Measurements from ENCODE around the gene CHRNB2.

CHRNB2 gene

DNA sequence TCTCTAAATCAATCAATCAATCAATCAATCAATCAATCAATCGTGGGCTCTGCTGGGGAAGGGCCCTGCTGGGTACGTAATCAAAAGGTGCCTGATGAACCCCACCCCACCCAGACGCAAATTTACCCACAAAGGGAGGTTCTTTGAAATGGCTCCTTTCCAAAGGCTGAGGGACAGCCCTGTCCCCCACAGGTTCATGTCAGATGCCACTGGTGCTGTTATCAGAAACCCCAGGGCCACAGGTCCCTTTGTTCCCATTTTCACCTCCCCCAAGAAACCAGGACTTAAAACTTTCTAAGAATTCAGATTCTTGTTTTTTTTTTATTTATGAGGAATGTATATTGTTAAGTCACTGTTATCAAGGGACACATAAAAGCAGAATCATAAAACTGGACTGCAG, 14.2 kb downstream of the CHRNB2 start:
- DNase-seq (ENCODE audit: low spot score): no peak

DNA sequence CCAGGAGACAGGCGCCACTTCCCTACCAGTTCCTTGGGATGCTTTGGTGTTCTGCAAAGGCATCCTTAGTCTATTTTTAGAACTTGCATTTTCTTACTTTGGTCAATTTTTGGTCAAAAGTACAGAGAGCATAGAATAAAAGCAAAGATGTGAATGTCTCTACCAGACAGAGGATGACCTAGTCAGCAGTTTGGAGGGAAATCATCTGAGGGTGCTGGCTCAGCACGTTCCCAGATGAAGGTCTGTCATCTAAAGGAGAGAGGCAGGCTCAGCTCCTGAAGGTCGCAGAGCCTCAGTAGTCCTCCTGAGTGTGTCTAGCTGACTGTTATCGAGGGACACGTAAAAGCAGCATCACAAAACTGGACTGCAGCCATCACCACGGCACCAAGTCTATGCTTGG, 15.3 kb downstream of the CHRNB2 start:
- DNase-seq (ENCODE audit: low spot score): no peak

DNA sequence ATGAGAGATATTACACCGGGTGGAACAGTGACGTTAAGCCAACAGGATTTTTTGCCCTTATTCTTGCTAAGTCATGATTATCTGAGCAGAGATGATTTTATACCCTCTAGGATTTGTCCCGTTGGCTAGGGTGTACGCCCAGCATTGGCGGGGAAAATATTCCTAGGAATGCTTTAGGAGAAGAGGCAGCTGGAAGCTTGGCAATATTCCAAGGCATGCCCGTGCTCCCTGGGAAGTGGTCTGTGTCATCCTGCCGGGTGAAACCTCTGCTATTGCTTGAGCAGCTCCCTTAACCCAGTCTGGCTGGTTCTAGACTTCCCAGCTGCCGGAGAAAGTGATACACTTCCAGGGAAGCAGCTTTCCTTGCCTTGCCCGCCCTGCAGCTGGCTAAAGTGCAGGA, 16.2 kb downstream of the CHRNB2 start:
- DNase-seq (ENCODE audit: low spot score): no peak

DNA sequence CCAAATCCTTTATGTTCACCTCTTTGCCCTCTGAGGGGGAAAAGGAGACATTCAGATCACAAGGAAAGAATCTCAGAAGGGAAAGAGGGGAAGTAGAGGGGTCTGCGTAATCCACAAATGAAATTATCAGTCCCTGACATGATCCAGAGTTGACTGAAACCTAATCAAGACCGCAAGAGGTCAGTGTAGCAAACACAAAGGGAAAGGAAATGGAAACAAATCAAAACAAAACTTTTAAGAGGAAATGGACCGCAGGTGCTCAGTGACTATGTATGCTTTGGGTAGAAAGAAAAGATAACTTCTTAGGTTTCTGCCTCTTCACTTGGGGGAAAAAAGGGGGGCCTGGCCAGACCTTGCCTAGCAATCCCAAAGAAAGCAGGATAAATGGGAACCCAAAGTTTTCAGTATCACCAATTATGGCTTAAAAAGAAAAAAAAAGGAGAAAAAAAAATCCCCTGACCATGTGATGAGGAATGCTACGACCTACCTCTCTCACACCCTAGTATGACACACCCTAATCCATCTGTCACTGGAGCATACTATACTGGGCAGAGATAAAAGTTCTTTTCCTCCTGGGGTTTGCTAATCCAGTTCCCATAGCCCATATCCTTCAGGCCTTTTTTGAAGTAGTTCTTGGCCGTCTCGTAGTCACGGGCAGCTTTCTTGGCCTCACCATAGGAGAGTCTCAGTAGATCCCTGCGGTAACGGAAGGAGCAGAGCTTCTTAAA, 16.9 kb downstream of the CHRNB2 start:
- DNase-seq (ENCODE audit: low spot score): peak; percentile 75

DNA sequence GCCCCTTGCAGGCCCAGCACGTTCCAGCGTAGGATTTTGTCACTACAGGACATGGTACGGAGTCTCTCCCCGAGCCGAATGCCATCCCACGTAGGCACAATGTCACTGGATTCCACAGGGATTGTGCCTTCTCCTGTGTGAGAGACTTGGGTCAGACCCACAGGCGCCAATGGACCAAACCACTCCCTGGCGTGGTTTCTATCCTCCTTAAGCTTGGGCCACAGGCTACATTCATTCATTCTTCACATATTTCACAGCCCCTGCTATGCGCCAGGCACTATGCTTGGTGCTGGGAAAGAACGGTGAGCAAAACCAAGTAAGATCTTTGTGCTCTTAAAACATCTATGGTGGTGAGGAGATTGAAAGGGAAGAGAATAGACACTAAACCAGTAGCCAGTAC, 18.7 kb downstream of the CHRNB2 start:
- DNase-seq (ENCODE audit: low spot score): no peak

DNA sequence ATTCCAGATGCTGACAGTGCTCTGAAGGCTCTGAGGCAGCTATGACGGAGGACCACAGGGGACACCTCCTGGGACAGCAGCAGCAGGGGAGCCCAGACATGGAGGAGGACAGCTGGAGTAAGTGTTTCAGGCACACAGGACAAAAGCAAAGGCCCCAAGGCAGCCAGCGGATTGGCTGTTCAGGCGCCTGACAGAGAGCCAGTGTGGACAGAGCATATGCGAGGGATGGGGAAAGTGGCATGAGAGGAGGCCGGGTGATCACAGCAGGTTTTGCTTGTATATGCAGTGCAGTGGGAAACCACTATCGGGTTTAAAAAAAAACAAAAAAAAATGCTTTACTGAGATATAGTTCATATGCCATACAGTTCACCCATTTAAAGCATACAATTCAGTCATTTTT, 19.1 kb downstream of the CHRNB2 start:
- no peak for DNase-seq (ENCODE audit: low spot score)

DNA sequence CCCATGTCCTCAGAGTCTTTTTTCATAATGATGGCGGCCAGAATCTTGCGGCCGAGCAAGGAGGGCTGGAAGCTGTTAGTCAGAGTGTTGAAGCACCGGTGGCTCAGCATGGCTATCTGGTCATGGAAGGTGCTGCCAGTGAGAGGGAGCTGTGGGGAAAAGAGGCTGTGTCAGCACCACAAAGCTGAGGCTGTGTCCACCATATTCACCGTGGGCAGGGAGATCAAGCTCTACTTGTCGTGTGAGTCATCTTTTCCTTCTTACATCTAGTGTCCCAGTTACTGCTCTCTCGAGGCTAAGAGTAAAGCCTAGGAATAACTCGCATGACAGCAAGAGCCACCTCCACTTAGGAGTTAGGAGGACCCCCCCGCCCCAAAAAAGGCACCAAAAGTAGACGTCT, 22.2 kb downstream of the CHRNB2 start:
- no peak for DNase-seq (ENCODE audit: low spot score)

DNA sequence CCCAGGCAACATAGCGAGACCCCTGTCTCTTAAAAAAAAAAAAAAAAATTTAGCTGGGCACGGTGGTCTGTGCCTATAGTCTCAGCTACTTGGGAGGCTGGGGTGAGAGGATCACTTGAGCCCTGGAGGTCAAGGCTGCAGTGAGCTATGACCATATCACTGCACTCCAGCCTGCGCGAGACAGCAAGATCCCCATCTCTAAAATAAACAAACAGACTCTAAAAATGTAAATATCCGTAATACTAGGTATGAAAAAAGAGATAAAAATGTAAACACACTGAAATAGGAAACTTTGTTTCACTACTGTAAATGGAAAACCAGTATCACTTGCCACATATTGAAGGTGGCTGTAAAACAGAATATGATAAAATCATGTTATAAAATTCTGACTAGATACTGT, 23.2 kb downstream of the CHRNB2 start:
- DNase-seq (ENCODE audit: low spot score): no peak

DNA sequence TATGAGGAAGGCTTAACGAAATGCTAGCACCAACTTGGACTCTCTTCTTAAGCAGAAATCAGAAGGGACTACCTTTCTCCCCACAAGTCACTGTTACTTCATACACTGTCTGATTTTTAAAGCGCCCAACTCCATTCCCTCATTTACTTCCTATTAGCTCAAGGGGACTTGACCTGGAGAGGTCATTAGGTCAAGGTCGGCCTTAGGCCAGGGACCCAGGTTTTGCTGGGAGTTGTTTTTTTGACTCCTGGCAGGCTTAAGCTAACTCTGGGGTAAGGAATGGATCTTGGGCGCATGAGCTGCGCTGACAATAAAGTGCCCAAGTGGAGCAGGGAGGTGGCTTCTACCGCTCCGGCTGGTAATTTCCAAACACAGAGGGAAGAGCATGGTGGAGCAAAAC, 23.6 kb downstream of the CHRNB2 start:
- DNase-seq (ENCODE audit: low spot score): no peak

DNA sequence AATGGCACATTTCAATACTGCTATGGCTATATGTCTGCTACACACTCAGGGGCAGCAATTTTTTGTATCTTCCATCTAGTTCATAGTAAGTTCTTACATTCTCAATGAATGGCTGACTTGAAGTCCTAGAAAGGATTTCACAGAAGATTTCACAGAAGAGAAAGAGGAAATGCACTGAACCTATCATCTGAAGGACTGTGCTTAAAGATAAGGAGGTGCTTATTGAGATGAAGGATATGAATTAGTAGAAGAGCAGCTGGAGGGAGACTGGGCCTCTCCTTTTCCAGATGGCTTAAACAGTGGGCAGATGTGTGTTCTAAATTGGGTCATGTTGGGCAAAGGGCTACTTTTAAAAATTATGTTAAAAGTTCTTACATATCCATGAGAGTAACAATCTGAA, 25.8 kb downstream of the CHRNB2 start:
- DNase-seq (ENCODE audit: low spot score): no peak

DNA sequence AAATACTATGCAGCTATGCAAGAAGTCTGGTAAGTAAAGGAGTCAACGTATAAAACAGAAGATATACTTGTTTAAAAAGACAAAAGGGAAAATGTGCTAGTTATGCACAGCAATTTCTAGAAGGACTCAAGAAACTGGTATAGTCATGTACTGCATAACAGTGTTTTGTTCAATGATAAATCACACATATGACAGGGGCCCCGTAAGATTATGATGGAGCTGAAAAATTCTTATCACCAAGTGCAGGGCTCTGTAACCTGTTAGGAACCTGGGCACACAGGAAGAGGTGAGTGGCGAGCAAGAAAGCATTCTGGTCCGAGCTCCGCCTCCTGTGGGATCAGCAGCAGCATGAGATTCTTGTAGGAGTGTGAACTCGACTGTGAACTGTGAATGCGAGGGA, 27.2 kb downstream of the CHRNB2 start:
- no peak for DNase-seq (ENCODE audit: low spot score)

DNA sequence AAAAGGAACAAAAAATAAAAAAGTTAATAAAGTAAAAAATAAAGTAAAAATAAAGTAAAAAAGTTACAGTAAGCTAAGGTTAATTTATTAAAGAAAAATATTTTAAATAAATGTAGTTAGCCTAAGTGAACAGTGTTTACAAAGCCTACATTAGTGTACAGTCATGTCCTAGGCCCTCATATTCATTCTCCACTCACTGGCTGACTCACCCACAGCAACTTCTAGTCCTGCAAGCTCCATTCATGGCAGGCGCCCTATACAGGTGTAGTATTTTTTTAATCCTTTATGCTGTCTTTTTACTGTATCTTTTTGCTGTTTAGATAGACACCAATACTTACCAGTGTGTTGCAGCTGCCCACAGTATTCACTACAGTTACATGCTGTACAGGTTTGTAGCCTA, 28.0 kb downstream of the CHRNB2 start:
- DNase-seq (ENCODE audit: low spot score): no peak

DNA sequence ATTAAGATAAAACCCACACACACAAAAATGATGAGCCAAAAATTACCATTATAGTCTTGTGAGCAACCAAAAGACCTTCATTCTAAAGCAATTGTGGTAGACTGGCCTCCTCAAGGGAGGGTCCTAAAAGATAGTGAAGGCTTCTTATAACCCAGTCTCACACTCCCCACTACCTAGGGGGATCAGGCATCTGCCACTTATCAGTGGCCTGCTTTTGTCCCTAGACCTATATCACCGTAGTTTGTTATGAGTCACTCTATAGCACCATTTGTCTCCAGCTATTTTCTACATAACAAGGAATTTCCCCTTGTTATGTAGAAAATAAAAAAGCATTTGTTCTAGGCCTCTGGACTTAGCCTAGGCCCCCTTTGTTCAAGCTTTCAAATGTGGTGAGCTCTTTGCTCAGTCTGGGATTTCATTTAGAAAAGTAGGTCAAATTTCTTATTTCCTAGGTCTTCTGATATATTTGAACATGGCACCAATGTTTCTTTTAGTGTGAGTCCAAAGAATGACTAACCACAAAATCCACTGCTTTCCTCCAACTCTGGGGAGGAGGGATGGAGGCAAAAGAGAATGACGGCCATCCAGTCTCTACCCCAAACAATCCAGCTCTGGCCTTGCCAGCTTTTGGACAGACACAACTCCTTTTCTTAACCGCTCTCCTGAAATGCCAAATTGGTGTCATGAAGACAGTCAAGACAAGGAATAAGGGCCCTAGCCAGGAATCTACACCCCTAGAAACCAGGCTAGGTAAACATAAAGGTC, 31.5 kb downstream of the CHRNB2 start:
- no peak for DNase-seq (ENCODE audit: low spot score)

DNA sequence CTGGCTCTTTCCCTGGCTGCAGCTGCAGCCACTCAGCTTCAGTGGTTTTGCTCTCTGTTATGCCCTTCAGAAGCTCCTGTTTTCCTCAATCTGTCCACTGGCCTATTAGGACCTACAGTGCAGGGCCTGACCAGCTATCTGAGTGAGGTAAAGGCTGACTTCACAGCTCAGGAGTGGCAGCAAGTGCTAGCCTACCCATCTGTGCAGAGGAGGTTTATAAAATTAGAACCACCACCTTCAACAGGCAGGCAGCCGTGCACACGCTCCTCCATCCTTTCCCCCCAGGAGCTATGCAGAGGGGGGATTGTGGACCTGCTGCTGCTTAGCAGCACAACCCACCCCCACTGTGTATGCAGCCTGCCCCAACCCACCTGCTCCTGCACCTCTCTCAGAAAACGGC, 32.1 kb downstream of the CHRNB2 start:
- DNase-seq (ENCODE audit: low spot score): no peak

DNA sequence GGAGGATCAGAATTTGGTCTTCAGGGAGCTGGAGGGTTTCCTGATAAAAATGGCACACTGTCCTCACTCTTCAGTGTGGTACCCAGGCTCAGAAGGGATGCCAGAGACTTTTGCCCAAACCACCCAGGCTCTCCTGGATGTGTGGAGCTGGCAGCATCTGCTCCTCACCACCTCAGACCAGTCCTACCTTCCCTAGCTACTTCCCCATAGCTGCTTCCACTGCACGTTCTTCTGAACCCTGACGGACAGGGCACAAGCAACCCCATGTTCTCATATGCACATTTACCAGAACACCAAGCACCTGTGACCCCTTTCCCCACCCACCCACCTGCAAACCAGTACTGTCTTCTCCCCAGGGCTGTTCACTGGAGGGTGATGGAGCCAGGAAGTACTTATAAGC, 35.7 kb downstream of the CHRNB2 start:
- no peak for DNase-seq (ENCODE audit: low spot score)

DNA sequence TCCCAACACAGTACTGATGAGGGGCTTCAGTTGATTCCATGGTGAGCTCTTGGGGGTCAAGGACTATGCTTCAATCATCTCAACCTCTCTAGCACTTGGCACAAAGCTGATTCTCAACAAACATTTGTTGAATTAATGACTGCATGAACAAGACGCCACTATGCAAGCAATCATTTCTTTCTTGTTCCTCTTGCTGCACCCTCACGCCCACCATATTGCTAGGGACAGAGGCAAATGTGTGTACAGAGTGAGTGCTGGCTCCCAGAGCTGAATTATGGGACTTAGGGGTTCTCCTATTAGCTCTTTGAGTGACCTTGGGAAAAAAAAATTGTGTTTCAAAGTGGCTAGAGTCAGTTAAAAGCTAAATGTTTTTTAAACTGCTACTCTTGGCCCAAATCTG, 38.0 kb downstream of the CHRNB2 start:
- DNase-seq (ENCODE audit: low spot score): no peak

DNA sequence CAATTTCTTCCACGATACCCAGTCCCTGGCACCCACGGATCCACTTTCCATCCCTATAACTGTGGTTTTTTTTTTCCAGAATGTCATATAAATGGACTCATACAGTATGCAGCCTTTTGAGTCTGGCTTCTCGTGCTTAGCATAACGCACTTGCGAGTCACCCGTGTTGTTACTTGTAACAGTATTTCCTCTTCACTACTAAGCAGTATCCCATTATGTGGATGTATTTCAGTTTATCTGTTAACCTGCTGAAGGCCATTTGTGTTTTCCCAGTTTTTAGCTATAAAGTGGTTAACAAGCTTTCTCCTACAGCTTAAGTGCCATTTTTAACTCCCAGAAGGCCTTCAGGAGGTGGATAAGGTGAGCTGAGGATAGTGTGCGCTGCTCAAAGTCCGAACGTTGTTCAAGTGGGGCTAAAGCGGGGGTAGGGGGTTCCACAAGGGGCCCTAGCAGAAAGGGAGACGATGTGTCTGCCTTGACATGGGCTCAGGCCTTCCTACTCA, 39.6 kb downstream of the CHRNB2 start:
- DNase-seq (ENCODE audit: low spot score): peak; percentile 70

DNA sequence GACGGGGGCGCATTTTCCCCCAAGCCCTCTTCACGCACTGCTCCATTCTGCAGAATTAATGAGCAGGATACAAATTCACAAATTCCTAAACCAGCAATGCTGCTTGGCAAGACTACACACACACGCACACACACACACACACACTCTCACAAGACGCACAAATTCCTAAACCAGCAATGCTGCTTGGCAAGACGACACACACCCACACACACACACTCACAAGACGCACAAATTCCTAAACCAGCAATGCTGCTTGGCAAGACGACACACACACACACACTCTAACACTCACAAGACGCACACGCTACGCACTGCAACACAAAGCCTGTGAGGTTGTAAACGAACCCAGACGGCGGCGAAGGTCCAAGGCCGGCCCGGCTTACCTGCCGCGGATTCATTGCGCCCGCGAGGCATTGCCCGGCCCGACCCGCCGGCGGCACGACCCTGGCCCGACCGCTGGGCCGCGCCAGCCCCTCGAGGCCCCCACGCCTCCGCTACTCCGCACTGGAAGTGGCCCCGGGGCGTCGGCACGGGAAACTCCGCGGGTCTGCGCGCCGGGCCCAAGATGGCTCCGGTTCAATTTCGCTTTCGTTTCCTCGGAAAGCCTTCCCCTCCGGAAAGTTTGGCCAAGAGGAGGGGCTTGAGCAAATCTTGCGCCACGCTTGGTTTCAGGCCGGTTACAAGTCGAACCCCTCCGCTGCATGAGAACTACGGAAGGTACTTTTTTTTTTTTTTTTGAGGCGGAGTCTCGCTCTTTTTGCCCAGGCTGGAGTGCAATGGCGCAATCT, 40.2 kb downstream of the CHRNB2 start, which contains the start of gene ADAR:
TSS of gene ADAR (minus strand) at position 578 of the 788 bp plus-strand sequence. CDS start at position 398, 180 bp downstream.
- peak; percentile 99 for DNase-seq (ENCODE audit: low spot score)

DNA sequence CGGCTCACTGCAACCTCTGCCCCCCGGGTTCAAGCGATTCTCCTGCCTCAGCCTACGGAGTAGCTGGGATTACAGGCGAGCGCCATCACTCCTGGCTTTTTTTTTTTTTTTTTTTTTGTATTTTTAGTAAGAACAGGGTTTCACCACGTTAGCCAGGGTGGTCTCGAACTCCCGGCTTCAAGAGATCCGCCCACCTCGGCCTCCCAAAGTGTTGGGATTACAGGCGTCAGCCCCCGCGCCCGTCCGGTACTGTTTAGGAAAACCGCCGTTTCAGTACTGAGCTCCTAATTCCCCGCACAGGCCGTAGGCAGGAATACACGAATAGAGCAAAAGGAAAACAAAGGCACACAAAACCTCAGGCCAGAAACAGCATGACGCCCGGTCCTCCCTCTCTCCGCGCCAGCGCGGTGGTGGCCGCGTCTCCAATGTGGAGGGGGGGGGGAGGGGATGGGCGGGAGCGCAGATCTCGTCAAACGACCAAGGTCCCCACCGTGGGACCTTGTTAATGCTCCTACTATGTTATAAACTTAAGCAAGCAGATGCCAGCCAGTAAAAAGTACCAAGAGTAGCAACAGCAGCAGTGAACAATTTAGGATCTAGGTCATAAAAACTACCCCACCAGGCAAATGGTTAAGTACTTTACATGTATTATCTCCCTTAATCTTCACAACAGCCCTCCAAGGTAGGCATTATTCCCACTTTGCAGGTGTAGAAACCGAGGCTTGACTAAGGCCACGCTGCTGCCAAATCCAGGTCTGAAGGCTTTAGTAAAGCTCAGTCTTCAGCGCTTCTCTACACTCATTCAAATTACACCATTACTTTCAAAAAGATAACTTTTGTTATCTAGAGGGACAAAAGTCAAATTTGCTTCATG, 41.1 kb downstream of the CHRNB2 start:
- DNase-seq (ENCODE audit: low spot score): peak; percentile 75

DNA sequence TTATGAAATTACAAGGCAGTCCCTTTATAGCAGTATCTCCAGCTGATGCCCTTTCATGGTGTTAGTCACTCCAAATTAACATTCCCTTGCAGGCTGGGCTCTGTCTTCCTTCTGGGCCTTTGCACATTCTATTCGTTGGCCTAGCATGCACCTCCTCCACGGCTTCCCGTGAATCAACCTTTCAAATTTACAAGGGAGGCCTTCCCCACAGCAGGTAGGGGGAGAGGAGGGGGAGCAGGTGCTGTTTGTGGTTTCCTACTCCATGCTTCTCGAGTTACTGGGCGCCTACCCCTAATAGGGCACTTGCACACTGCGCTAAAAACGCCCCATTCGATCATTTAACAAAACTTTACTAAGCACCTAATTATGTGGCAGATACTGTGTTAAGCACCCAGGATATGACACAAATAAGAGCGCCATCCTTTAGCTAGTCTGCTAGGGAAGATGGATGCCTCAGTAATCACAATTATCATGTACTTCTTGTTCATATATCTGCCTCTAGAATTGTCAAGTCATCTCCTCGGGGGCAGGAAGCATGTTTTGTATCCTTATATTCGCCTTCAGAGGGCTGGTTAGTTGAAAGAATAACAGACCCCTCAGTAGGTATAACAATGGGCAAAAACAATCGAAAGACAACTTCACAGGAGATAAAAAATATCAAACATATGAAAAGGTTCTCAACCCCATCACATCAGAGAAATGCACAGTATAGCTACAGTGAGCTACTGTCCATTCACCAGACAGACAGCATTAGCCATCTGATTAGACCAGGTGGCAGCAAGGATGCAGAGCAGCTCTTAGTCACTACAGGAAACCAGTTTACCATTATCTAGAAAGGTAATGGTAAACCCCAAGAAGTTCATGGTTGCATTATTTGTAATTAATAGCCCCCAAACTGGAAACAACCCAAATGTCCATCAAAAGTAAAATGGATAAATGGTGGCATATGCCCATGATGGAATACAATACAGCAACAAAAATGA, 42.1 kb downstream of the CHRNB2 start:
- peak; percentile 57 for DNase-seq (ENCODE audit: low spot score)

Data from NAMALWA (cell line).